ENCODE data around the gene DOK4. TPM values are rescaled to one million over a fixed set of nuclear protein-coding genes. Genes with fewer than 3 reads are reported as not detected.

The DOK4 gene
- total RNA-seq, 1 experiment from 2014 or later = 122 TPM

GRCh38 chr16:57505169-57505568 lies 18.9 kb upstream of the DOK4 start:
- Mint-ChIP-seq H3K27ac (ENCODE audit: unreplicated experiment) (no peak overlapping the region), H3K27me3 (ENCODE audit: insufficient read depth, unreplicated experiment) (no peaks in the 10 kb centered on the region), H3K4me3 (ENCODE audit: unreplicated experiment) (no peak overlapping the region), H3K36me3 (ENCODE audit: insufficient read depth, unreplicated experiment) (no peaks in the 10 kb centered on the region), H3K4me1 (ENCODE audit: low read depth, unreplicated experiment) (peaks cover 10% of the 10 kb centered on the region), H3K9me3 (ENCODE audit: unreplicated experiment) (no peaks in the 10 kb centered on the region)
- POLR2A ChIA-PET = no interaction called here
- TF ChIP-seq CTCF (IDR thresholded peaks at IDR 0.05; ENCODE audit: insufficient read depth in 1 of 2, low read depth in 1 of 2, low read length in 1 of 2, severe bottlenecking in 1 of 2, unreplicated experiment in 1 of 2) = no peak
- peaks cover 6% of the 10 kb centered on the region for H3K4me1 ChIP-seq
- no peaks in the 10 kb centered on the region for H3K9me3 ChIP-seq
- no peak for DNase-seq
- BruUV-seq (replicated peaks) = no TSS peak
- intact Hi-C loops (cut with micrococcal nuclease; ENCODE audit: unreplicated experiment) = no loop called here
- H3K36me3 ChIP-seq (ENCODE audit: control insufficient read depth, insufficient read depth, low read length) = no peaks in the 10 kb centered on the region
- H3K4me3 ChIP-seq (ENCODE audit: low read depth, low read length) = no peak overlapping the region
- no peaks in the 10 kb centered on the region for H3K27me3 ChIP-seq (replicated peaks; ENCODE audit: control insufficient read depth, insufficient read depth, low read length)
- CTCF ChIA-PET = interaction anchor here (0.7 kb wide), 1 partner anchor 10 kb away, joined by 7 read pairs; no protein-coding TSS in a partner anchor

GRCh38 chr16:57504491-57504890 lies 18.2 kb upstream of the DOK4 start:
- intact Hi-C loops (cut with micrococcal nuclease; ENCODE audit: unreplicated experiment) = no loop called here
- no peak for TF ChIP-seq CTCF (IDR thresholded peaks at IDR 0.05; ENCODE audit: insufficient read depth in 1 of 2, low read depth in 1 of 2, low read length in 1 of 2, severe bottlenecking in 1 of 2, unreplicated experiment in 1 of 2)
- Mint-ChIP-seq H3K9me3 (ENCODE audit: unreplicated experiment) (no peaks in the 10 kb centered on the region), H3K4me1 (ENCODE audit: low read depth, unreplicated experiment) (peaks cover 7% of the 10 kb centered on the region), H3K27ac (ENCODE audit: unreplicated experiment) (no peak overlapping the region), H3K36me3 (ENCODE audit: insufficient read depth, unreplicated experiment) (no peaks in the 10 kb centered on the region), H3K27me3 (ENCODE audit: insufficient read depth, unreplicated experiment) (no peaks in the 10 kb centered on the region), H3K4me3 (ENCODE audit: unreplicated experiment) (no peak overlapping the region)
- no TSS peak for BruUV-seq (replicated peaks)
- H3K27me3 ChIP-seq (replicated peaks; ENCODE audit: control insufficient read depth, insufficient read depth, low read length) = no peaks in the 10 kb centered on the region
- no peak overlapping the region for H3K4me3 ChIP-seq (ENCODE audit: low read depth, low read length)
- H3K36me3 ChIP-seq (ENCODE audit: control insufficient read depth, insufficient read depth, low read length) = no peaks in the 10 kb centered on the region
- no peaks in the 10 kb centered on the region; the same call in 1 of the 2 replicates for H3K4me1 ChIP-seq
- DNase-seq = no peak
- ChIA-PET CTCF (interaction anchor here (0.7 kb wide), 1 partner anchor 10 kb away, joined by 7 read pairs; no protein-coding TSS in a partner anchor), POLR2A (no interaction called here)
- H3K9me3 ChIP-seq = no peaks in the 10 kb centered on the region

- Mint-ChIP-seq H3K4me1 (ENCODE audit: low read depth, unreplicated experiment) (peaks cover 7% of the 10 kb centered on the region), H3K9me3 (ENCODE audit: unreplicated experiment) (no peaks in the 10 kb centered on the region), H3K4me3 (ENCODE audit: unreplicated experiment) (no peak overlapping the region), H3K27me3 (ENCODE audit: insufficient read depth, unreplicated experiment) (no peaks in the 10 kb centered on the region), H3K36me3 (ENCODE audit: insufficient read depth, unreplicated experiment) (no peaks in the 10 kb centered on the region), H3K27ac (ENCODE audit: unreplicated experiment) (no peak overlapping the region)
- no peak for DNase-seq
- Histone ChIP-seq H3K36me3 (ENCODE audit: control insufficient read depth, insufficient read depth, low read length) (no peaks in the 10 kb centered on the region), H3K27me3 (replicated peaks; ENCODE audit: control insufficient read depth, insufficient read depth, low read length) (no peaks in the 10 kb centered on the region), H3K9me3 (no peaks in the 10 kb centered on the region), H3K4me1 (no peaks in the 10 kb centered on the region; the same call in 1 of the 2 replicates), H3K4me3 (ENCODE audit: low read depth, low read length) (no peak overlapping the region)
- ChIA-PET POLR2A (no interaction called here), CTCF (no interaction called here)
- no TSS peak for BruUV-seq (replicated peaks)
- intact Hi-C loops (cut with micrococcal nuclease; ENCODE audit: unreplicated experiment) = no loop called here
- no peak for TF ChIP-seq CTCF (IDR thresholded peaks at IDR 0.05; ENCODE audit: insufficient read depth in 1 of 2, low read depth in 1 of 2, low read length in 1 of 2, severe bottlenecking in 1 of 2, unreplicated experiment in 1 of 2)
Observed at GRCh38 chr16:57504001-57504400, 17.7 kb upstream of the DOK4 start.
